HG03025 (cell line): Measurements from ENCODE around the gene PFN3.
A peak's percentile ranks its signal among the peaks of the same experiment; 100 is the strongest.

ENCODE experiments used
- ATAC-seq: cut with Tn5 transposase; IDR thresholded peaks from one replicate; pipeline ENCODE4 v1.9.1; 2021; ENCODE audit warnings: mild to moderate bottlenecking, moderate library complexity; ENCODE audit not compliant: unreplicated experiment, low FRiP score

The PFN3 gene

DNA sequence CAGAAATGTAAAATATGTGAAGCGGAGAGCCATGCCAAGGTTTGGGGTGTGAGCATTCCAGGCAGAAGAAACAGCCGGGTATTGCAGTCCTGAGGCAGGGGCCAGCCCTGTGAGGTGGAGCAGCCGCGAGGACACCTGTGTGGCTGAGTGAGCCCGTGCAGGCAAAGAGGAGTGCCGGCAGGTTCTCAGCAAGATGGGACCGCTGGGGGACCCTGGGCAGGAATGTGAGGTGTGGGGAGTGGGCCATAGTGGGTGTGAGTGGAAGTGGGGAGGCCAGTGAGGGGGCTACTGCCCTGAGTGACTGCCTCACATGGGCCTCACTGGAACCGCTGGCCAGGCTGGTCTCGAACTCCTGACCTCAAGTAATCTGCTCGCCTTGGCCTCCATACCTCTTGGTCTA, 38.0 kb upstream of the PFN3 start:
- ATAC-seq: no peak

DNA sequence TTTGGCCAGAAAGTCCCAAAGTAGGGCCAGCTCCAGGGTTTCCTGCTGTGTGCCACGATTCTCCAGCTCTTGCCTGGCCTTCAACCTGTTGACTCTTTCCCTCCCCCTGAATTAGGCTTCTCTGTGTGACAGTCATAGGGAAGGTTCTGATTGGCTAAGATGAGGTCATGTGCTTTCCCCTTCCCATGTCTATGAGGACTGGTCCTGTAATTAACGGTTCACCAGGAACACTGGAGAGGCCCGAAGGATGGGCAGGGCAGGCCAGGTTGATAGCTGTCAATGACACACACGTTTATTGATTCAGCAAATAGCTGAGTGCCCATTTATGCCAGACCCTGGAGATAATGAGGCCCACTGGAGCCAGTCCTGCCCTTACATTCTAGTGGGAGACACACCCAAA, 37.2 kb upstream of the PFN3 start:
- ATAC-seq: no peak

DNA sequence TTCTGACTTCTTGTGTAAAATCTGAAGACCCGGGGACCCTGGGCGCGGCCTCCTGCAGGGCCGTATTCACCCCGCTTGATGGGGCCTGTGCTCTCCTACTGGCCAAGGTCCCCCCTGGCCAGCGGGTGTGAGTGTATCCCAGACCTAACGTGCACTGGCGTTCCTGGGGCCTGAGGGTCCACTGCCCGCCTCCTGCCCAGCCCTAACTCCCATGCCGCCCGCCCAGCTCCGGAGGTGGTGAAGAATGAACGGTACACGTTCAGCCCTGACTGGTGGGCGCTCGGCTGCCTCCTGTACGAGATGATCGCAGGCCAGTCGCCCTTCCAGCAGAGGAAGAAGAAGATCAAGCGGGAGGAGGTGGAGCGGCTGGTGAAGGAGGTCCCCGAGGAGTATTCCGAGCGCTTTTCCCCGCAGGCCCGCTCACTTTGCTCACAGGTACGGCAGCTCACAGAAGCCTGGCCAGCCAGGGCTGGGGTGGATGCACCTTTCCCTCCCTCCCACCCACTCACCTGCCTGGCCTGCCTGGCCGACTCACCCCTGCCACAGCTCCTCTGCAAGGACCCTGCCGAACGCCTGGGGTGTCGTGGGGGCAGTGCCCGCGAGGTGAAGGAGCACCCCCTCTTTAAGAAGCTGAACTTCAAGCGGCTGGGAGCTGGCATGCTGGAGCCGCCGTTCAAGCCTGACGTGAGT, 35.5 kb upstream of the PFN3 start:
- ATAC-seq: no peak

DNA sequence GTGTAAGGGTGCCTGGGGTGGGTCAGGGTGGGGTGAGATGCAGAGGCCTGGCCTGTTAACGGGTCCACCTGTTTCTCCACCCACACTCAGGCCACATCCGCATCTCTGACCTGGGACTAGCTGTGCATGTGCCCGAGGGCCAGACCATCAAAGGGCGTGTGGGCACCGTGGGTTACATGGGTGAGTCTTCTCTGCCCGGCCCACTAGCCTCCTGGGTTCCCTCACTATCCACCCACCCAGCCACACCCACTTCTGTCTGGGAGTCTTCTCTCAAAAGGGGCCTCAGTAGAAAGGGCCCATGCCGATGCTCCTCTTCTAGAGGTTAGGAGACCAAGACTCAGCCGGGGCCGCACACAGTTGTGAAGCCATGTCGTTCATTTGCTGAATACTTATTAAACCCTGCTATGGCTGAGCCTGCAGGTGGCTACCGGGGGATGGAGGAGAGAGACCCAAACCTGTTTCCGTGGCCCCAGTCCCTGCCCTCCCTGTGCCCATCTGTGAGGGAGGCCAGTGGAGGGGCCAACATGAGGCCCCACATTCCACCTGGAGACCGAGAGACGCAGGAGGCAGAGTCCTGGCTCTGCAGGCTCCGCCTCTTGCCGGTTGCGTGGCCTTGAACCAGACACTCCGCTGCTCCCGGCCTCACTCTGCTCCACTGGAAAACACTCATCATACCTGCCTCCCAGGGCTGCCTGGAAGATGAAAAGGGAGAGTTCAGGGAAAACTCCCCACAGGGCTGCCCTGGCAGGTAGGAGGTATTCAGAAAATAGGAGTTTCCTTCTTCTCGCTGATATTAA, 34.7 kb upstream of the PFN3 start:
- ATAC-seq: no peak

DNA sequence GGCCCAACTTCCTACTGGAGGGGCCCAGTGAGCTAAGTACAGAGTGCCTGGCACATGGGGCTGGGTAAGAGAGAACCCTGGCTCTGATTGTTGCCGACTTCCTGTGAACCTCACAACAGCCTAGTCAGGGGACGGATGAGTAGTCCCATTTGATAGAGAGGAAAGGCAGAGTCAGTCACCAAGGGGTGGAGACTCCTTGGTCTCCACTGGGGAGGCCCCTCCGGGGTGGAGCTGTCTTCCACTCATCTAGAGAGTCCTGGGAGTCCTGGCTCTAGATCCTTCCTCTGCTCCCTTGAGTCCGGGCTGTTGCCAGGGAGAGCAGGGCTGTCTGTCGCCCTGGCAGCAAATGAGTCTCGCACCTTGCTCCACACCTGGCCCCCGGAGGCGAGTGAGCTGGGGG, 34.0 kb upstream of the PFN3 start:
- no peak for ATAC-seq

DNA sequence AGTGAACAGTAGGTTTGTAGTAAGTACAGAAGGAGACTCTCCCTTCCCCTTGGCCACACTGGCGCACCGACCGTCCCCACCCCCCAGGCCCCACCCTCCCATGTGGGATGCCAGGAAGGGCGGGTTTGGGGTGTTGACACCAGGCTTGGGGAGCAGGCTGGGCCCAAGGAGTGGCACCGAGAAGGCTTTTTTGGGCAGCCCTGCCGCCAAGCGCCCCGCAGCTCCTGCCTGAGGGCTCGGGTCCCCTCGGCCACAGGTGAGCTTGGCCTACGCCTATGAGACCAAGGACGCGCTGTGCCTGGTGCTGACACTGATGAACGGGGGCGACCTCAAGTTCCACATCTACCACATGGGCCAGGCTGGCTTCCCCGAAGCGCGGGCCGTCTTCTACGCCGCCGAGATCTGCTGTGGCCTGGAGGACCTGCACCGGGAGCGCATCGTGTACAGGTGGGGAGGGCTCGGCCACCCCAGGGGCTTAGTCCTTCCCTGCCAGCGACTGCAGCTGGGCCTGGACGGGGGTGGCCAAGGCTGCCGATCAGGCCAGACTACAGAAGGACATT, 33.3 kb upstream of the PFN3 start:
- no peak for ATAC-seq

DNA sequence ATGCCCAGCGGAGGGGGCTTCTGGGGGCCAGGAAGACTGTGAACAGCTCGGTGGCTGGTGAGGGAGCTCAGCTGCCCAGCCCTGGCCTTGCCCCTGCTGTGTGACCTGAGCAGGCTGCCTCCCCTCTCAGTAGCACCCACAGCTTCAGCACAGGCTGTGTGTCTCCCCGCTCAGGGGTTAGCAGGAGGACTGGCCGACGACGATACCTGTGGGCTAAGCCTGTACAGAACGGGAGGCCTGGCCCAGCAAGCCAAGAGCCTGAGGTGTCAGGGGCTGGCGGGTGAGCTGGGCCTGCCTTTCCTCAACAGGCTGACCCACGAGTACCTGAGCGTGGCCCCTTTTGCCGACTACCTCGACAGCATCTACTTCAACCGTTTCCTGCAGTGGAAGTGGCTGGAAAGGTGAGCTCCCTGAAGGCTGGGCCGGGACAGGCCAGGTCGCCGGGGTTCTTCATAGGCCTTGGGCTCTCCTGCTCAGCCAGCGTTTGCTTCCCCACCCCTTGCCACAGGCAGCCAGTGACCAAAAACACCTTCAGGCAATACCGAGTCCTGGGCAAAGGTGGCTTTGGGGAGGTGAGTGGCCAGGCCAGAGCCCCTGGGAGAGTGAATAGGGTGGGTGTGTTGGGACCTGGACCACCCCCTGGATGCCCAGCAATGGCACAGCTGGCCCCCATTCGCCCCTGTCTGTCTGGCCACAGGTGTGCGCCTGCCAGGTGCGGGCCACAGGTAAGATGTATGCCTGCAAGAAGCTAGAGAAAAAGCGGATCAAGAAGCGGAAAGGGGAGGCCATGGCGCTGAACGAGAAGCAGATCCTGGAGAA, 32.6 kb upstream of the PFN3 start:
- ATAC-seq: no peak

DNA sequence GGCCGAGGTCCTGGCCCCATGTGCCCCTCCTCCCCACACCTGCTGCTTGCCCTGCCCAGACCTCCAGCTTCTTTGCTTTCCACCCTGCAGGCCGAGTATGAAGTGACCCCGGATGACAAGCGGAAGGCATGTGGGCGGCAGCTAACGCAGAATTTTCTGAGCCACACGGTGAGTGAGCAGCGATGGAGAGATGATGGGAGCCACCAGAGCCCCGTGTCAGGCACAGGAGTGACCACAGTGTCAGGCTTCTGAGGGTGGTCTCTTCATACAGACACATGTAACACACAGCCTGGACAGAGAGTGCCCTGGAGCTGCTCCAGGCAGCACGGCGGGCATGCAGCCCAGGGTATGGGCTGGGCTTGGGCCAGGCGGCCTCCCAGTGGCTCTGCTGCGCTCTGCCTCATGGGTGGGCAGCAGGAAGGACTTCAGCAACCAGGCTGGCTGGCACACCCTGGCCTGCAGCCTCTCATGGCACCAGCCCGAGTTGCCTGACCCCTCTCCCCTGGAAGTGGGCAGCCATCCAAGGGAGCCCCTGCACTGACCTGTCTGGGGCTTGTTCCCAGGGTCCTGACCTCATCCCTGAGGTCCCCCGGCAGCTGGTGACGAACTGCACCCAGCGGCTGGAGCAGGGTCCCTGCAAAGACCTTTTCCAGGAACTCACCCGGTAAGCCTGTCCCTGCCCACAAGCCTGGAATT, 31.8 kb upstream of the PFN3 start:
- ATAC-seq: peak; percentile 5

DNA sequence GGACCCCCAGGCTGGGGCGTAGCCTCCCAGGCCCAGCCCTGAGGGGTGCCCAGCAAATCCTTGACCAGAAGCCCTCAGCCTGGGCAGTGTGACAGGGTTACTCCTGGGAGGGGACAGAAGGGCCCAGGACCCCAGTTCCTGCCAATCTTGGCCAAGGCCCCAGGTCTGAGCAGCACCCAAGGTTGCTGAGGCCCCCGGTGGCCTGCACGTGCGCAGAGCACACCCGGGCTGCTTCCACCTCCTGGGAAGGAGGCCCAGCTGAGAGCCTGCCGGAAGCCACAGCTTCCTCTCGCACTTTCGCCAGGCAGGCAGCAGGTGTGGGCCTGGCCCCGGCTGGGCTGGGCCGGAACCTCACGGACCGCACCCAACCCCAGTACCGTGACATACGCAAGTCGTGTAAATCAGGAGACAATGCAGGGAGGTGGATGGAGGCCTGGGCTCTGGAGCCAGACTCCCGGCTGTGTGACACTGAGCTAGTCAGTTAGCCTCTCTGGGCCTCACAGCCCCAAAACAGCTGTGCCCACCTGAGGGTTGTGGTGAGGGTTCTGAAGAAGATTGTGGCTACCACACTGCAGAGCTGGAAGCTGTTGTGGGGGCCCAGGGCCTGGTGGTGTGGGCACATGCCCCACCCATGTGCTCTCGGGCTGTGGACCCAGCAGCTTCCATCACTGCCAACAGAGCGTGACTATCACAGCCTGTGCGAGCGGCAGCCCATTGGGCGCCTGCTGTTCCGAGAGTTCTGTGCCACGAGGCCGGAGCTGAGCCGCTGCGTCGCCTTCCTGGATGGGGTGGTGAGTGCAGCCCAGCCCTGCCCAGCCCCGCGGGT, 31.1 kb upstream of the PFN3 start:
- peak; percentile 42 for ATAC-seq

DNA sequence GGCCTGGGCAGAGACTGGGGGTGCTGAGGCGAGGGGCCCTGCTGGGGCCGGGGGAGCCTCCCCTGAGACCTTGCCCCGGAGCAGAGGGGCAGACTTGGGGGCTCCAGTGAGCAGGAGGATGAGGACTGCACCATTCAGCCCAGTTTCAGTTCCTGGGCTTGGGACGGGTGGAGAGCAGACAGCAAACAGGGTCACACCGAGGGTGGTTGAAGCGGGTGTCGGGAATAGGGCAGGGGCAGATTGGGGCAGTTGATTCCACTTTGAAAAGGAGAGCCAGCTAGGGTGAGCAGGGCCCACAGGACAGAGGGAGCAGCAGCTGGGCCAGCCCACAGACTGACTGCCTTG, 30.5 kb upstream of the PFN3 start:
- no peak for ATAC-seq

DNA sequence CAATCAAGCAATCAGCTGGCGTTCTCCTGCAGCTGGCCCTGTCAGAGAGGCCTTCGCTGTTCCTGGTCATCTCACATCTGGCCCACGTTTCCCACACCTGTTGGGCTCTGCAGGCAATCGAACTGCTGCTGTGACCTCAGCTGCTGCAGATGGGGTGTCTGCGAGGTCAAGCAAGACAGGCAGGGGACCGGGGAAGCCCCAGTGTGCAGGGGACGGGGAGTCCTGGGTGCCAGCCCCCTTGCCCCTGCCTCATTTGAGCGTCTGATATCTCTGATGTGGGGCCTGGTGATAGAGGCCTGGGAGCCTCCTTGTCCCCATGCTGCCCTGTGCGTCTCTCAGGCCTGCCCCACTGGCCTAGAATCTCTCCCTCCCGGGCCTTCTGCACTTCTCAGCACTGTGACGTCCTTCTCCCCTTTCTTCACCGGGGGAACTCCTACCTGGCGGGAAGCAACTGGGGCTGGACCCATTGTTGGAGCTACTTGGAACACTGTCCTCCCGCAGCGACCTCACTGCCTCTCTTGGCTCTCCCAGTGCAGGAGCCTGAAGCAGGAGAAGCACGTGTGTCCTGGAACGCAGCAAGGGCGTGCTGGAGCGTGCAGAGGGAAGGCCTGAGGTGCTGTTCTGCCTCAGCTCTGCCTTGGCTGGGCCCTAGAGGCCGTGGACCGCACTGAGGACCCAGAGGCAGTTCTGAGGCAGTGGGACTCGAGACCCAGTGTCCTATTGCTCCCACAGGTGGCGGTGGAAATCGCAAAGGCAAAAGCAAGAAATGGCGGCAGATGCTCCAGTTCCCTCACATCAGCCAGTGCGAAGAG, 29.9 kb upstream of the PFN3 start:
- no peak for ATAC-seq

DNA sequence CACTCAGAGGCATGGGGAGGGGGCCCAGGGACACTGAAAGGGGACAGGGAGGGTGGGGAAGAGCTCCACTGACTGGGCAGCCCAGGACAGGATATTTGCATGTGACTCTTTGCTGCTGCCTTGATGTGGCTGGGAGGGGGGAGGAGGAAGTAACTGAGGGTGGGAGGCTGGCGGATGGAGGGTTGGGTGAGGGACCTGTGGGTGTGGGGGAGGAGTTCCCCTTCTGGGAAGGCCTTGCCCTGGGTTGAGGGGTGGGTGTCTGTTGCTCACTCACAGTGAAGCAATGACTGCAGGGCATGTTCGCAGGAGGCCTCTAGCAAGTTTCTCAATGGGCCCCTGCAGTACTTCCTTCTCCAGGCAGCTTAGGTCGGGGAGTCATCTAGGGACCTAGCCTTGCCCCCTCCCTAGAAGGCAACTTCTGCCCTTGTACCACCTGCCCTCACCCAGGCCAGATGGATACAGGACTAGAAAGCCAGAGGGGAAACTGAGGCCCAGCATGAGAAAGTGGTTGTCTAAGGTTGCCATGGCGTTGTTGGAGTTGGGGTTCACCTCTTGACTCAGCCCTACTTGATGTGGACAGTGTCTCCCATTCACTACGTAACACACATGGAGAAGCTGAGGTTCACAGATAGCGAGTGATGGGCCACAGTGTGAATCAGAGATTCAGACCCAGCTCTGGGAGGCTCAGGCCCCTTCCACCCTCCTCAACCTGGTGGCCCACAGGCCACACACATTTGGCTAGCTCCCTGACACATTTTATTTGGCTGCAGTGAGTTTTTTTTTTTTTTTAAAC, 29.0 kb upstream of the PFN3 start:
- ATAC-seq: no peak

DNA sequence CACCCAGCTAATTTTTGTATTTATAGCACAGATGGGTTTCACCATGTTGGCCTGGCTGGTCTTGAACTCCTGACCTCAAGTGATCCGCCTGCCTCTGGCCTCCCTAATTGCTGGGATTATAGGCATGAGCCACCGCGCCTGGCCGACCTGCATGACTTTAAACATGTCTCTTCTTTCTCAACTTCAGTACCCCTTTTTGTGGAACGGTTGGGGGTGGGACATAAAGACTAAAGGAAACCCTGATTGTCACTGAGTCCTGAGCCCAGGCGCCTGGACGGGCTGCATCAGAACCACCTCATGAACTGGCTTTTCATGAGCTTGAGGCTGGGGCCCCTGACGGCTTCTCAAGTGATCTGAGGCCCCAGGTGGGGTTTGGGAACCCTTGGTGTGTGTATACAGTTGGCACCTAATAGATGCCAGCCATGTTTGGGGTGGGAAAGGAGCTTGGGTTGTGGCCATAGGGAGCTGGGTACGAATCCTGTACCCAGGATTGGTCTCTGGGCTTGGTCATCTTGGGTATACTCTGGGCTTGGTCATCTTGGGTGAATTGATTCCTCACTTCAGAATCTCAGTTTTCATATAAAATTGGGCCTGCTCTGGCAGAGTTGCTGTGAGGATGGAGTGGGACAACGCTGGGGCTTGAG, 28.2 kb upstream of the PFN3 start:
- no peak for ATAC-seq

DNA sequence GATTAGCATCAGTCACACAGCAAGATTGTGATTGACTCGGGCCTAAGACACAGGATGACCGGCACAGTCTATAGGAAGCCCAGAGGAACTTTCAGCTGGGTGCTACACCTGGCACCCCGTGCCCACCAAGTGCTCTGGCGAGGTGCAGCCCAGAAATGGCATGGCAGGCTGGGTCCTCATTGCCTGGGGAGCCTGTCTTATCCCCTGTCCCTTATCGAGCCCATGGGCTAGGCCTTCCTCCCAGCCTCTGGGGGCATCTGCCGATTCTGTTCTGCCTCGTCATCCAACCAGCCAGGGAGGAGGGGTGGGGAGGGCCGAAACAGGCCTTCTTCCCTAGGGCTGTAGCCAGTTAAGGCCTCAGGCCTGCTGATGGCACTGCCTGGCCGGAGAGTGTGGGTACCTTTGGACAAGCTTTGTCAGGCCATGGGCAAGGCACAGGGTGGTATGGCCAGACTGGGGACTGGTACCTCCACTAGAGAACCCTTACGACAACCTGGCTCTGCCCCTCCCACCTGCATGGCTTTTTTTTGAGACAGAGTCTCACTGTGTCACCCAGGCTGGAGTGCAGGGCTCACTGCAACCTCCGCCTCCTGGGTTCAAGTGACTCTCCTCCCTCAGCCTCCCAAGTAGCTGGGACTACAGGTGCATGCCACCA, 27.6 kb upstream of the PFN3 start:
- no peak for ATAC-seq

DNA sequence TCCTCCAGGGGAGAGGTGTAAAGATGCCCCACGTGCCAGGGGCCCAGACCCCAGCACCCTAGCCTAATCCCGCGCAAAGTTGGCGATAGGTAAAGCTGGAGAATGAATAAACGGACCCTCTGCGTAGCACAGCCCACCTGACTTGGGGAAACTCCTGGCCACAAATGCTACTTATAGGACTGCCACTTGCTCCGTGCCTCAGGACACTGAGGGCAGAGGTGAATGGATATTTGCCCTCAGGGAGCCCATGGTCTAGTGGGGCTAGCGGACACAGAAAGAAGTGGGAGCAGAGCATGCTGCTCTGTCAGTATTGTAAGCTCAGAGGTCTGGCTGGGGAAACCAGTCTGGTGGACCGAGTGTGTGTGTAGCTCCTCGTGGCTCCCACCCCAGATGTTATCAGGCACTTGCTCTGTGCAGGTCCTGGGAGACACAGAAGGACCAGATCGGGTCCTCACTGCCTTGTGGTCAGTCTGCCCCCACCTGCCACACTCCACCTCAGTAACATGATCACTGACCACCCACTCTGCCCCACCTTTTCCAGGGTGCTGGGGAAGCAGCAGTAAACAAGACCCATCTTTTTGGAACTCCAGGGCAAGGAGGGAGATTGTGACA, 26.9 kb upstream of the PFN3 start:
- ATAC-seq: no peak

DNA sequence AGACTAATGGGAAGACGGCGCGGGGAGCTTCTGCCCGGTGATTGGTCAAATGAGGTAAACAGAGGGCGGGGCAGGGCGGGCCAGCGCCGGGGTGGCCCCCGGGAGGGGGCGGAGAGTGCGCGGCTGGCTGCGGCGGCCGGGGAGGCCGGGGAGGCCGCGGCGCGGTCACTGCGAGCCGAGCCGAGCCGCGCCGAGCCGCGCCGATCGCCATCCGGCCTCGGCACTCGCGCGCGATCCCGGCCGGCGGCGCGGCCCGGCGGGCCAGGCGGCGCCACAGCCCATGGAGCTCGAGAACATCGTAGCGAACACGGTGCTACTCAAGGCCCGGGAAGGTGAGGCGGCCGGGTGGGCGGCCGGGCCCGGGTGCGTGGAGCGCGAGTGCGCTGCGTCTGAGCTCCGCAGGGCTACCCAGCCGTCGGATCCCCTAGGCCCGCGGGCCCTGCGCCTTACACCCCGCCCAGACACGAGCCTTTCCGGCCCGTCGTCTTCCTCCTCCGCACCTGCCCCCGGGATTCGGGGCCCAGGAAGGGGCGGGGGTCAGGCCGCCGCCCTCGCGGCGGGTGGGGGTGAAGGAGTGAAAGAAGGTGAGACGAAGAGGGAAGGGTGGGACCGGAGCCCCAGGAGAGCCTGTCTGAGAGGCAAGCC, 26.2 kb upstream of the PFN3 start, which contains the start of gene GRK6:
Gene GRK6, plus strand, starts transcription at position 111 of the 645 bp plus-strand sequence. Its CDS starts 170 bp downstream, at position 281.
- peak; percentile 11 for ATAC-seq
